Thoracic aorta (tissue), 2 donors: ENCODE results near the gene HMCN2. TPM values are rescaled to one million over a fixed set of nuclear protein-coding genes. Genes with fewer than 3 reads are reported as not detected.
A peak's percentile ranks its signal among the peaks of the same experiment; 100 is the strongest.

Source experiments
- ATAC-seq: fragments of 150-250 bp; one replicate; pipeline ENCODE4 v1.8.0; 2017; ENCODE audit warnings: low read depth; ENCODE audit not compliant: insufficient number of reproducible peaks, low FRiP score
- DNase-seq: peaks from one replicate; pipeline ENCODE4 v3.0.0-alpha.2; 2020; ENCODE audit warnings: low spot score
- H3K27ac ChIP-seq, 2 donors: fragments of 200-600 bp; sonication (generic); 1 replicate in 1 of 2; 2 replicates in 1 of 2; pipeline ENCODE4 v1.5.1; 2016; ENCODE audit warnings: mild to moderate bottlenecking in 2 of 2, moderate library complexity in 2 of 2
- H3K27me3 ChIP-seq: fragments of 200-600 bp; sonication (generic); replicated peaks from 2 replicates; pipeline ENCODE4 v1.6.0; 2016; ENCODE audit warnings: mild to moderate bottlenecking; ENCODE audit not compliant: insufficient read depth
- H3K36me3 ChIP-seq: fragments of 200-600 bp; sonication (generic); one replicate; pipeline ENCODE4 v1.5.1; 2016
- H3K4me1 ChIP-seq, 2 donors: fragments of 200-600 bp; sonication (generic); 1 replicate in 1 of 2; 2 replicates in 1 of 2; pipeline versions ENCODE4 v1.5.1 to v1.6.0; 2016; ENCODE audit warnings: low read depth in 2 of 2, mild to moderate bottlenecking in 1 of 2; ENCODE audit not compliant: control insufficient read depth in 1 of 2
- H3K4me3 ChIP-seq: fragments of 200-600 bp; sonication (generic); 2 replicates; pipeline ENCODE4 v1.5.1; 2016; ENCODE audit warnings: mild to moderate bottlenecking
- H3K9me3 ChIP-seq: fragments of 200-600 bp; sonication (generic); 2 replicates; pipeline ENCODE4 v1.5.1; 2016
- total RNA-seq, 2 donors: library from RNA; depleted of rRNA; stranded (reverse); fragments of >200 nt; gene quantifications; one replicate each; pipeline versions ENCODE4 v1.1.0 to v1.2.3, GENCODE V29; 2016
- TF ChIP-seq, protein P1 (sequence below): fragments of 200-600 bp; sonication (generic); IDR thresholded peaks from one replicate; pipeline ENCODE4 v1.5.1; 2019; ENCODE audit warnings: antibody characterized with exemption

HMCN2 gene
- total RNA-seq, 2 donors from 2014 or later: 2.4 to 6.3 TPM

GRCh38 chr9:130296783-130297055, 31.2 kb downstream of the HMCN2 start:
- ATAC-seq: no peak
- H3K27ac ChIP-seq: no peak overlapping the region
- TF ChIP-seq, protein P1, sequence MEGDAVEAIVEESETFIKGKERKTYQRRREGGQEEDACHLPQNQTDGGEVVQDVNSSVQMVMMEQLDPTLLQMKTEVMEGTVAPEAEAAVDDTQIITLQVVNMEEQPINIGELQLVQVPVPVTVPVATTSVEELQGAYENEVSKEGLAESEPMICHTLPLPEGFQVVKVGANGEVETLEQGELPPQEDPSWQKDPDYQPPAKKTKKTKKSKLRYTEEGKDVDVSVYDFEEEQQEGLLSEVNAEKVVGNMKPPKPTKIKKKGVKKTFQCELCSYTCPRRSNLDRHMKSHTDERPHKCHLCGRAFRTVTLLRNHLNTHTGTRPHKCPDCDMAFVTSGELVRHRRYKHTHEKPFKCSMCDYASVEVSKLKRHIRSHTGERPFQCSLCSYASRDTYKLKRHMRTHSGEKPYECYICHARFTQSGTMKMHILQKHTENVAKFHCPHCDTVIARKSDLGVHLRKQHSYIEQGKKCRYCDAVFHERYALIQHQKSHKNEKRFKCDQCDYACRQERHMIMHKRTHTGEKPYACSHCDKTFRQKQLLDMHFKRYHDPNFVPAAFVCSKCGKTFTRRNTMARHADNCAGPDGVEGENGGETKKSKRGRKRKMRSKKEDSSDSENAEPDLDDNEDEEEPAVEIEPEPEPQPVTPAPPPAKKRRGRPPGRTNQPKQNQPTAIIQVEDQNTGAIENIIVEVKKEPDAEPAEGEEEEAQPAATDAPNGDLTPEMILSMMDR: no peak

GRCh38 chr9:130297371-130297770, 31.8 kb downstream of the HMCN2 start:
- Histone ChIP-seq H3K36me3 (no peaks in the 10 kb centered on the region), H3K4me3 (peak overlapping the region; percentile 7), H3K27ac (no peak overlapping the region), H3K9me3 (no peaks in the 10 kb centered on the region), H3K27me3 (no peaks in the 10 kb centered on the region), H3K4me1 (peaks cover 8 to 17% of the 10 kb centered on the region in 2 donors)
- DNase-seq (no peak), ATAC-seq (no peak)
- TF ChIP-seq, protein P1: no peak

More at GRCh38 chr9:130296783-130297055, 31.2 kb downstream of the HMCN2 start:
- Histone ChIP-seq H3K36me3 (no peaks in the 10 kb centered on the region), H3K4me3 (no peak overlapping the region), H3K4me1 (peaks cover 8 to 17% of the 10 kb centered on the region in 2 donors), H3K9me3 (no peaks in the 10 kb centered on the region), H3K27me3 (no peaks in the 10 kb centered on the region)
- DNase-seq: no peak

DNA sequence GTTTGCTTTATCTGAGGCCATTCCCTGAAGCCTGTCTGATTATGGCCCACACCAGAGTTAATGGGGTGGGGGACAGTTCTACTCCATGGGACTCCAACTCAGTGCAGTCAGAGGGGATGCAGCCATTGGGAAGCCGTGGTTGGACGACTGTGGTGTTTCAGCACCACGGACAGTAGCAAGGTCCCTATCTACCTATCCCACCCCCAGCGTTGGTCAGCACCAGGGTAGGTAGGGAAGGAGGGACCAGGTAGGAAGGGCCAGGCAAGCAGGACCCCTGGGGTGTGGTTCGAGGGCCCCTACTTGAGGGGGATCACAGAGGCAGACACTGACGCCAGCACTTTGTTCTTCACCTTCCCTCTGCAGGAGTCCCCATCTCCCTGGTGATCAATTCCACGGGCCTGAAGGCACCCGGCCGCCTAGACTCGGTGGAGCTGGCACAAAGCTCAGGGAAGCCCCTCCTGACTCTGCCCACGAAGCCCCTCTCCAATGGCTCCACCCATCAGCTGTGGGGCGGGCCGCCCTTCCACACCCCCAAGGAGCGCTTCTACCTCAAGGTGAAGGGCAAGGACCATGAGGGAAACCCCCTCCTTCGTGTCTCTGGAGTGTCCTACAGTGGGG, 33.2 kb downstream of the HMCN2 start:
- Histone ChIP-seq H3K4me3 (no peak overlapping the region), H3K4me1 (peaks cover 8 to 17% of the 10 kb centered on the region in 2 donors), H3K27me3 (no peaks in the 10 kb centered on the region), H3K27ac (no peak overlapping the region), H3K9me3 (no peaks in the 10 kb centered on the region), H3K36me3 (no peaks in the 10 kb centered on the region)
- TF ChIP-seq, protein P1: no peak
- no peak for ATAC-seq
- DNase-seq: no peak

- H3K27ac ChIP-seq: no peak overlapping the region
- TF ChIP-seq, protein P1: no peak
- no peaks in the 10 kb centered on the region for H3K27me3 ChIP-seq
- no peak for ATAC-seq
- no peaks in the 10 kb centered on the region for H3K36me3 ChIP-seq
- H3K4me1 ChIP-seq: peaks cover 8 to 17% of the 10 kb centered on the region in 2 donors
- H3K9me3 ChIP-seq: no peaks in the 10 kb centered on the region
- H3K4me3 ChIP-seq: no peak overlapping the region
- no peak for DNase-seq
Measured at GRCh38 chr9:130299785-130300615, 34.4 kb downstream of the HMCN2 start.

GRCh38 chr9:130300739-130301138, 35.2 kb downstream of the HMCN2 start:
- Histone ChIP-seq H3K4me3 (no peak overlapping the region), H3K4me1 (peaks cover 8 to 17% of the 10 kb centered on the region in 2 donors), H3K9me3 (no peaks in the 10 kb centered on the region), H3K36me3 (no peaks in the 10 kb centered on the region), H3K27ac (no peak overlapping the region), H3K27me3 (no peaks in the 10 kb centered on the region)
- no peak for ATAC-seq
- TF ChIP-seq, protein P1: no peak
- no peak for DNase-seq
